Skeletal muscle cell (primary cell): ENCODE data around the gene CBLN4.

ENCODE experiments used
- DNase-seq: peaks from one replicate; pipeline ENCODE4 v3.0.0-alpha.2; 2010; ENCODE audit warnings: low read depth
- H3K4me3 ChIP-seq: 2 replicates; pipeline ENCODE4 v1.5.1; 2011; ENCODE audit warnings: low read depth, mild to moderate bottlenecking, control low read depth, low read length, moderate library complexity

CBLN4 gene

DNA sequence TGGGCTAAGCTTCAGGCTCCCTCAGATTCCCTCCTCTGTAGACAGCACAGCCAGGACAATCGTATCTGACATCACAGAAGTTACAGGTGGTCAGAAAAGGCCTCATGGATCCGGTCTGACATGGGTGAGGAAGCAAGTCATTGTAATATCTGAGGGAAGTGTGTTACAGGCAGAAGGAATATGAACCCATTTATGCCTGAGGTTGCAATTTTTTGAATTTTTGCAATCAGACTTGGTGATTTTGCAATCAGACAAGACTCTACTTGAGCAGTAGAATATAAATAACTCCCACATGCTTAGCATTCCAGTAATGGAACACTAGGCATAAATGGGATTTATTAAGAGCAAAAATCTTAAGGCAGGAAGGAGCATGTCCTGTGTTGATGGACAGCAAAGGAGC, 52.1 kb downstream of the CBLN4 start:
- H3K4me3 ChIP-seq: no peak overlapping the region
- no peak for DNase-seq

GRCh38 chr20:55947701-55948100, 57.6 kb downstream of the CBLN4 start:
- no peak overlapping the region for H3K4me3 ChIP-seq
- DNase-seq: no peak
